Skeletal muscle satellite cell (primary cell): ENCODE data around the gene SF1.
A peak's percentile ranks its signal among the peaks of the same experiment; 100 is the strongest.

Source experiments
- H3K27me3 ChIP-seq: 2 replicates; pipeline ENCODE4 v1.7.0; 2013; ENCODE audit warnings: low read length; ENCODE audit not compliant: control insufficient read depth, insufficient read depth
- H3K36me3 ChIP-seq: 2 replicates; pipeline ENCODE4 v1.7.0; 2013; ENCODE audit warnings: mild to moderate bottlenecking, control low read depth, low read length; ENCODE audit not compliant: insufficient read depth
- H3K4me1 ChIP-seq: 2 replicates; pipeline ENCODE4 v1.7.0; 2013; ENCODE audit warnings: low read length; ENCODE audit not compliant: control insufficient read depth, insufficient read depth
- H3K4me2 ChIP-seq: 2 replicates; pipeline ENCODE4 v1.7.0; 2013; ENCODE audit warnings: mild to moderate bottlenecking, low read length
- H3K4me3 ChIP-seq: 2 replicates; pipeline ENCODE4 v1.7.0; 2013; ENCODE audit warnings: low read length
- H3K9ac ChIP-seq: 2 replicates; pipeline ENCODE4 v1.7.0; 2013; ENCODE audit warnings: mild to moderate bottlenecking, low read depth, low read length, moderate library complexity
- H3K9me3 ChIP-seq: replicated peaks from 2 replicates; pipeline ENCODE4 v1.7.0; 2013; ENCODE audit warnings: mild to moderate bottlenecking, control low read depth, low read length

SF1 gene

GRCh38 chr11:64789331-64790204 lies 11.2 kb upstream of the SF1 start:
- H3K36me3 ChIP-seq = no peaks in the 10 kb centered on the region
- no peaks in the 10 kb centered on the region for H3K9me3 ChIP-seq
- H3K9ac ChIP-seq = no peak overlapping the region
- no peaks in the 10 kb centered on the region for H3K27me3 ChIP-seq
- H3K4me2 ChIP-seq = no peak overlapping the region
- no peak overlapping the region for H3K4me3 ChIP-seq
- no peaks in the 10 kb centered on the region for H3K4me1 ChIP-seq

- H3K36me3 ChIP-seq = no peaks in the 10 kb centered on the region
- H3K9ac ChIP-seq = no peak overlapping the region
- no peaks in the 10 kb centered on the region for H3K9me3 ChIP-seq
- H3K4me1 ChIP-seq = no peaks in the 10 kb centered on the region
- no peaks in the 10 kb centered on the region for H3K27me3 ChIP-seq
- no peak overlapping the region for H3K4me2 ChIP-seq
- H3K4me3 ChIP-seq = no peak overlapping the region
Measured at GRCh38 chr11:64788321-64789215, 10.2 kb upstream of the SF1 start.

GRCh38 chr11:64787526-64788320 lies 9.4 kb upstream of the SF1 start:
- H3K4me3 ChIP-seq = no peak overlapping the region
- no peaks in the 10 kb centered on the region for H3K27me3 ChIP-seq
- H3K4me2 ChIP-seq = no peak overlapping the region
- H3K36me3 ChIP-seq = no peaks in the 10 kb centered on the region
- no peaks in the 10 kb centered on the region for H3K4me1 ChIP-seq
- no peak overlapping the region for H3K9ac ChIP-seq
- H3K9me3 ChIP-seq = no peaks in the 10 kb centered on the region

- Histone ChIP-seq H3K4me2 (no peak overlapping the region), H3K4me1 (no peaks in the 10 kb centered on the region), H3K27me3 (no peaks in the 10 kb centered on the region), H3K36me3 (no peaks in the 10 kb centered on the region), H3K9ac (no peak overlapping the region), H3K9me3 (no peaks in the 10 kb centered on the region), H3K4me3 (no peak overlapping the region)
Measured at GRCh38 chr11:64786308-64786707, 8.0 kb upstream of the SF1 start.

GRCh38 chr11:64784813-64785581 lies 6.7 kb upstream of the SF1 start:
- H3K9me3 ChIP-seq = no peaks in the 10 kb centered on the region
- no peaks in the 10 kb centered on the region for H3K36me3 ChIP-seq
- H3K27me3 ChIP-seq = no peaks in the 10 kb centered on the region
- H3K9ac ChIP-seq = no peak overlapping the region
- H3K4me3 ChIP-seq = no peak overlapping the region
- H3K4me2 ChIP-seq = no peak overlapping the region
- H3K4me1 ChIP-seq = no peaks in the 10 kb centered on the region

- H3K9ac ChIP-seq = peak overlapping the region; percentile 97
- peak overlapping the region; percentile 84 for H3K4me3 ChIP-seq
- H3K4me1 ChIP-seq = peaks cover 15% of the 10 kb centered on the region
- H3K27me3 ChIP-seq = no peaks in the 10 kb centered on the region
- peaks cover 40% of the 10 kb centered on the region for H3K36me3 ChIP-seq
- H3K9me3 ChIP-seq = no peaks in the 10 kb centered on the region
- peak overlapping the region; percentile 72 for H3K4me2 ChIP-seq
Measured at GRCh38 chr11:64778223-64778472, 194 bp downstream of the SF1 start.

GRCh38 chr11:64777449-64778222 lies 706 bp downstream of the SF1 start:
- Histone ChIP-seq H3K4me3 (peak overlapping the region; percentile 84), H3K4me2 (peak overlapping the region; percentile 96), H3K9me3 (no peaks in the 10 kb centered on the region), H3K36me3 (peaks cover 45% of the 10 kb centered on the region), H3K9ac (peak overlapping the region; percentile 97), H3K4me1 (peaks cover 15% of the 10 kb centered on the region), H3K27me3 (no peaks in the 10 kb centered on the region)

GRCh38 chr11:64776875-64777274 lies 1.5 kb downstream of the SF1 start:
- peaks cover 53% of the 10 kb centered on the region for H3K36me3 ChIP-seq
- peak overlapping the region; percentile 97 for H3K9ac ChIP-seq

GRCh38 chr11:64776425-64776824 lies 1.9 kb downstream of the SF1 start:
- peak overlapping the region; percentile 84 for H3K4me3 ChIP-seq

More at GRCh38 chr11:64776875-64777274, 1.5 kb downstream of the SF1 start:
- H3K27me3 ChIP-seq = no peaks in the 10 kb centered on the region
- H3K9me3 ChIP-seq = no peaks in the 10 kb centered on the region
- H3K4me3 ChIP-seq = peak overlapping the region; percentile 84
- H3K4me1 ChIP-seq = peaks cover 15% of the 10 kb centered on the region
- peak overlapping the region; percentile 96 for H3K4me2 ChIP-seq

GRCh38 chr11:64774144-64774543 lies 4.2 kb downstream of the SF1 start:
- Histone ChIP-seq H3K4me1 (peaks cover 12% of the 10 kb centered on the region), H3K36me3 (peaks cover 80% of the 10 kb centered on the region), H3K27me3 (no peaks in the 10 kb centered on the region), H3K9ac (no peak overlapping the region), H3K4me2 (no peak overlapping the region), H3K4me3 (no peak overlapping the region), H3K9me3 (no peaks in the 10 kb centered on the region)

More at GRCh38 chr11:64776425-64776824, 1.9 kb downstream of the SF1 start:
- no peaks in the 10 kb centered on the region for H3K27me3 ChIP-seq
- peak overlapping the region; percentile 97 for H3K9ac ChIP-seq
- H3K4me2 ChIP-seq = peak overlapping the region; percentile 96
- H3K4me1 ChIP-seq = peaks cover 15% of the 10 kb centered on the region
- H3K36me3 ChIP-seq = peaks cover 57% of the 10 kb centered on the region
- no peaks in the 10 kb centered on the region for H3K9me3 ChIP-seq
